ENCODE results near the gene SAPCD2. TPM values are rescaled to one million over a fixed set of nuclear protein-coding genes. Genes with fewer than 3 reads are reported as not detected.

The SAPCD2 gene
- total RNA-seq, 2 experiments from 2014 or later = 26.8 to 27.0 TPM

GRCh38 chr9:137045294-137046087 is 24.9 kb downstream of the SAPCD2 start:
- POLR2A ChIA-PET = interaction anchor here (1.3 to 2.2 kb wide), 4 partner anchors 10 to 22 kb away, joined by 4 to 12 read pairs (median 7); no protein-coding TSS in a partner anchor
- Mint-ChIP-seq H3K36me3 (ENCODE audit: low read depth) (no peaks in the 10 kb centered on the region), H3K4me1 (peaks cover 29% of the 10 kb centered on the region), H3K4me3 (peak overlapping the region; percentile 76), H3K27me3 (peaks cover 31% of the 10 kb centered on the region), H3K27ac (peak overlapping the region; percentile 65), H3K9me3 (no peaks in the 10 kb centered on the region)
- no peak for DNase-seq
- CTCF ChIA-PET = interaction anchor here (0.6 to 2.5 kb wide), 9 partner anchors 10 to 80 kb away, joined by 3 to 69 read pairs (median 13); partner anchors contain the start of genes ABCA2, MAN1B1 and SAPCD2

- Mint-ChIP-seq H3K4me3 (peak overlapping the region; percentile 76), H3K27me3 (peaks cover 25% of the 10 kb centered on the region), H3K27ac (peak overlapping the region; percentile 65), H3K36me3 (ENCODE audit: low read depth) (no peaks in the 10 kb centered on the region), H3K4me1 (peaks cover 26% of the 10 kb centered on the region), H3K9me3 (no peaks in the 10 kb centered on the region)
- CTCF ChIA-PET = interaction anchor here (0.8 to 2.5 kb wide), 4 partner anchors 10 to 41 kb away, joined by 3 to 18 read pairs (median 10); partner anchors contain the start of gene ABCA2
- DNase-seq = no peak
- POLR2A ChIA-PET = interaction anchor here (0.9 to 2.2 kb wide), 5 partner anchors 10 to 85 kb away, joined by 3 to 12 read pairs (median 6); no protein-coding TSS in a partner anchor
Observed at GRCh38 chr9:137044502-137045177, 25.7 kb downstream of the SAPCD2 start.

GRCh38 chr9:137044037-137044436 is 26.3 kb downstream of the SAPCD2 start:
- H3K9me3 Mint-ChIP-seq = no peaks in the 10 kb centered on the region
- H3K27ac Mint-ChIP-seq = no peak overlapping the region
- ChIA-PET CTCF (interaction anchor here (2.3 to 2.5 kb wide), 2 partner anchors 9 to 15 kb away, joined by 17 to 18 read pairs; partner anchors contain the start of gene ABCA2), POLR2A (interaction anchor here (0.9 to 2.2 kb wide), 5 partner anchors 10 to 86 kb away, joined by 3 to 12 read pairs (median 6); no protein-coding TSS in a partner anchor)
- no peak for DNase-seq
- H3K4me1 Mint-ChIP-seq = peaks cover 23% of the 10 kb centered on the region
- H3K4me3 Mint-ChIP-seq = peak overlapping the region; percentile 76
- no peaks in the 10 kb centered on the region for H3K36me3 Mint-ChIP-seq (ENCODE audit: low read depth)
- H3K27me3 Mint-ChIP-seq = peaks cover 22% of the 10 kb centered on the region

GRCh38 chr9:137042751-137043727 is 27.3 kb downstream of the SAPCD2 start:
- Mint-ChIP-seq H3K4me3 (no peak overlapping the region), H3K9me3 (no peaks in the 10 kb centered on the region), H3K27me3 (peaks cover 22% of the 10 kb centered on the region), H3K36me3 (ENCODE audit: low read depth) (no peaks in the 10 kb centered on the region), H3K4me1 (peaks cover 23% of the 10 kb centered on the region), H3K27ac (no peak overlapping the region)
- ChIA-PET POLR2A (interaction anchor here (2.2 kb wide), 1 partner anchor 9 kb away, joined by 12 read pairs; no protein-coding TSS in a partner anchor), CTCF (interaction anchor here (2.3 to 2.5 kb wide), 2 partner anchors 8 to 14 kb away, joined by 17 to 18 read pairs; partner anchors contain the start of gene ABCA2)
- DNase-seq = no peak

- Mint-ChIP-seq H3K27me3 (peaks cover 6% of the 10 kb centered on the region), H3K4me3 (no peak overlapping the region), H3K4me1 (peaks cover 19% of the 10 kb centered on the region), H3K9me3 (no peaks in the 10 kb centered on the region), H3K36me3 (ENCODE audit: low read depth) (peaks cover 3% of the 10 kb centered on the region), H3K27ac (no peak overlapping the region)
- DNase-seq = no peak
- ChIA-PET CTCF (no interaction called here), POLR2A (no interaction called here)
Observed at GRCh38 chr9:137041124-137041523, 29.2 kb downstream of the SAPCD2 start.

GRCh38 chr9:137040568-137040967 is 29.8 kb downstream of the SAPCD2 start:
- Mint-ChIP-seq H3K4me1 (peaks cover 19% of the 10 kb centered on the region), H3K27ac (no peak overlapping the region), H3K27me3 (peaks cover 6% of the 10 kb centered on the region), H3K36me3 (ENCODE audit: low read depth) (peaks cover 3% of the 10 kb centered on the region), H3K9me3 (no peaks in the 10 kb centered on the region), H3K4me3 (no peak overlapping the region)
- POLR2A ChIA-PET = no interaction called here
- no peak for DNase-seq
- CTCF ChIA-PET = no interaction called here

GRCh38 chr9:137039611-137040366 is 30.6 kb downstream of the SAPCD2 start:
- no peak overlapping the region for H3K27ac Mint-ChIP-seq
- POLR2A ChIA-PET = no interaction called here

GRCh38 chr9:137038916-137039315 is 31.4 kb downstream of the SAPCD2 start:
- DNase-seq = no peak
- Mint-ChIP-seq H3K4me1 (peaks cover 20% of the 10 kb centered on the region), H3K36me3 (ENCODE audit: low read depth) (peaks cover 3% of the 10 kb centered on the region), H3K27ac (no peak overlapping the region), H3K27me3 (no peaks in the 10 kb centered on the region), H3K9me3 (no peaks in the 10 kb centered on the region), H3K4me3 (no peak overlapping the region)
- ChIA-PET CTCF (interaction anchor here (3.1 kb wide), 1 partner anchor 10 kb away, joined by 12 read pairs; no protein-coding TSS in a partner anchor), POLR2A (interaction anchor here (1.2 kb wide), 1 partner anchor 29 kb away, joined by 5 read pairs; no protein-coding TSS in a partner anchor)

More at GRCh38 chr9:137039611-137040366, 30.6 kb downstream of the SAPCD2 start:
- Mint-ChIP-seq H3K36me3 (ENCODE audit: low read depth) (peaks cover 3% of the 10 kb centered on the region), H3K4me1 (peaks cover 23% of the 10 kb centered on the region), H3K27me3 (peaks cover 2% of the 10 kb centered on the region), H3K9me3 (no peaks in the 10 kb centered on the region), H3K4me3 (no peak overlapping the region)
- no peak for DNase-seq
- CTCF ChIA-PET = interaction anchor here (3.1 kb wide), 1 partner anchor 11 kb away, joined by 12 read pairs; no protein-coding TSS in a partner anchor

- Mint-ChIP-seq H3K27ac (no peak overlapping the region), H3K9me3 (no peaks in the 10 kb centered on the region), H3K36me3 (ENCODE audit: low read depth) (peaks cover 3% of the 10 kb centered on the region), H3K4me1 (peaks cover 30% of the 10 kb centered on the region), H3K27me3 (no peaks in the 10 kb centered on the region), H3K4me3 (no peak overlapping the region)
- no peak for DNase-seq
- ChIA-PET CTCF (interaction anchor here (1.2 to 9.9 kb wide), 4 partner anchors 8 to 151 kb away, joined by 3 to 149 read pairs (median 8); partner anchors contain the start of genes C8G, FBXW5 and TRAF2), POLR2A (interaction anchor here (0.9 to 1.3 kb wide), 3 partner anchors 9 to 44 kb away, joined by 3 to 5 read pairs (median 5); partner anchors contain the start of gene ABCA2)
Observed at GRCh38 chr9:137037483-137037882, 32.9 kb downstream of the SAPCD2 start.

- DNase-seq = no peak
- POLR2A ChIA-PET = interaction anchor here (0.9 to 1.3 kb wide), 2 partner anchors 8 to 44 kb away, joined by 3 to 5 read pairs; partner anchors contain the start of gene ABCA2
- Mint-ChIP-seq H3K27ac (no peak overlapping the region), H3K9me3 (no peaks in the 10 kb centered on the region), H3K4me3 (no peak overlapping the region), H3K36me3 (ENCODE audit: low read depth) (peaks cover 3% of the 10 kb centered on the region), H3K27me3 (no peaks in the 10 kb centered on the region), H3K4me1 (peaks cover 35% of the 10 kb centered on the region)
- CTCF ChIA-PET = interaction anchor here (1.2 to 9.9 kb wide), 5 partner anchors 8 to 150 kb away, joined by 3 to 149 read pairs (median 12); partner anchors contain the start of genes C8G, FBXW5, NPDC1 and TRAF2
Observed at GRCh38 chr9:137037035-137037434, 33.3 kb downstream of the SAPCD2 start.

- Mint-ChIP-seq H3K27ac (no peak overlapping the region), H3K4me3 (no peak overlapping the region), H3K27me3 (no peaks in the 10 kb centered on the region), H3K9me3 (no peaks in the 10 kb centered on the region), H3K36me3 (ENCODE audit: low read depth) (peaks cover 4% of the 10 kb centered on the region), H3K4me1 (peaks cover 39% of the 10 kb centered on the region)
- ChIA-PET POLR2A (interaction anchor here (0.8 to 2.9 kb wide), 13 partner anchors 11 to 309 kb away, joined by 3 to 13 read pairs (median 5); partner anchors contain the start of genes AJM1, NPDC1, PAXX and RABL6), CTCF (interaction anchor here (0.7 to 9.9 kb wide), 38 partner anchors 8 to 307 kb away, joined by 3 to 149 read pairs (median 8); partner anchors contain the start of genes AJM1, C8G, CLIC3 and FBXW5)
- no peak for DNase-seq
Observed at GRCh38 chr9:137035937-137036336, 34.4 kb downstream of the SAPCD2 start.

Data from activated CD4-positive, alpha-beta memory T cell treated with anti-CD3 and anti-CD28 coated beads, Interleukin-2, amount 10 ng/mL, durations not matched to agents 7 days and 5 days (primary cell).